ENCODE results near the gene CAPN1. TPM values are rescaled to one million over a fixed set of nuclear protein-coding genes. Genes with fewer than 3 reads are reported as not detected.
A peak's percentile ranks its signal among the peaks of the same experiment; 100 is the strongest.

The CAPN1 gene
- total and polyA plus RNA-seq, 2 of the 13 experiments (the other 11 are each of a cell fraction or from before 2014, with no cell fraction given), result 57.3 to 82.6 TPM

DNA sequence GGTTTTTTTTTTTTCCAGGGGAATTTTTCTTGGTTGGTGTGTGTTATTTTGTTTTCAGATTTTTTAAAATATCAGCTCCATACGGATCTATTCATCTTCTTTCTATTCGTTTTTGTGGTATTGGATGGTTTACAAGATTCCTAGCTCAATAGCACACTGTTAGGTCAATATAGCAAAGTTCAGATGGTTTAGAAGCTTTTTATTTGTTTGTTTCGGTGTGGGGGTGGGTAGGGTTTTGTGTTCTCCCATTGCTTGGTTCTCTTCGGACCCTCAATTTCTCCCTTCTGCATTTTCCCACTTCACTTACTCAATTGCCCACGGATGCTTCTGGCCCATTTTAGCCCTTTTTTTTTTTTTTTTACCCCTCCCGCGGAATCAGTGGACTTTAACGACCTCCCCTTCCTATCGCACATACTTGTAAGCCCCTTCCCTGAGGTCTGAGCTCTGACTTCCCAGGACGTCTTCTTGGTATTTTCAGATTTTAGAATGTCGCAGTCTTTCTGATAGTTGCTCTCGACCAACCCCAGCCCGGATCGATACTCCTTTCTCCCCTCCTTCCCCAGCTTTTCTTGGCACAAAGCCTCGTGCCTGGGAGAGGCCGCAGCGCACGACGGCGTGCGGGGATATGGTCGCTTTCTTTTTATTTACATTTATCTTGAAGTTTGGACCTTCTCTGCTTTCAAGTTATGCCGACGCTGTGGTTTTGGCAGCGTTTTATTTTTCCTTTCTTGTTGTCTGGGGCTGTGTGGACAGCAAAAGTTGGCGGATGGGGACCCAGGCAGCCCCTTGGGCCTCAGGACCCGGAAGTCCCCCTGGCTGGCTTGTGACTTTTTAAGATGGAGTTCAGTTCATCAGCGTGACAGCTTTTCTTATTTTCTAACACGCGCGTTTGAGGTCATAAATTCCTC lies 16.1 kb upstream of the CAPN1 start (continued):
- TF ChIP-seq PAX8 (CRISPR knock-in tag; IDR thresholded peaks at IDR 0.05; ENCODE audit: borderline replicate concordance) (no peak), ZNF773 (CRISPR knock-in tag; IDR thresholded peaks at IDR 0.05; ENCODE audit: borderline replicate concordance) (no peak), ZNF775 (CRISPR knock-in tag; IDR thresholded peaks at IDR 0.05; ENCODE audit: borderline replicate concordance) (peak; percentile 95), KMT2B (CRISPR knock-in tag; IDR thresholded peaks at IDR 0.05) (no peak), PHF8 (CRISPR knock-in tag; IDR thresholded peaks at IDR 0.05) (no peak; the same call in 1 of the 2 replicates), ZNF460 (CRISPR knock-in tag; IDR thresholded peaks at IDR 0.05; ENCODE audit: borderline replicate concordance) (no peak), GATAD2A (CRISPR knock-in tag; IDR thresholded peaks at IDR 0.05) (peak; percentile 90), SNAI1 (CRISPR knock-in tag; IDR thresholded peaks at IDR 0.05; ENCODE audit: borderline replicate concordance) (0 out of 2 replicates have a peak, but pooled peaks have one; percentile 47), HNF4A (CRISPR knock-in tag; IDR thresholded peaks at IDR 0.05) (peak; percentile 87), CAMTA2 (CRISPR knock-in tag; IDR thresholded peaks at IDR 0.05; ENCODE audit: borderline replicate concordance) (no peak), ZNF781 (CRISPR knock-in tag; IDR thresholded peaks at IDR 0.05; ENCODE audit: borderline replicate concordance, not compliant biosample characterization) (peak; percentile 91), FOXJ3 (CRISPR knock-in tag; IDR thresholded peaks at IDR 0.05; ENCODE audit: borderline replicate concordance) (peak; percentile 77), MTA3 (CRISPR knock-in tag; IDR thresholded peaks at IDR 0.05) (no peak), TOE1 (CRISPR knock-in tag; IDR thresholded peaks at IDR 0.05) (no peak), PAWR (CRISPR knock-in tag; IDR thresholded peaks at IDR 0.05; ENCODE audit: borderline replicate concordance) (no peak), PHF21A (CRISPR knock-in tag; IDR thresholded peaks at IDR 0.05) (peak; percentile 81), ZSCAN20 (CRISPR knock-in tag; IDR thresholded peaks at IDR 0.05; ENCODE audit: borderline replicate concordance) (no peak), CHD4 (IDR thresholded peaks at IDR 0.05; ENCODE audit: borderline replicate concordance, low read length) (peak; percentile 42), THAP11 (CRISPR knock-in tag; IDR thresholded peaks at IDR 0.05) (peak; percentile 77), POGZ (CRISPR knock-in tag; IDR thresholded peaks at IDR 0.05) (0 out of 2 replicates have a peak, but pooled peaks have one; percentile 8)
- TF ChIP-seq, protein P1, sequence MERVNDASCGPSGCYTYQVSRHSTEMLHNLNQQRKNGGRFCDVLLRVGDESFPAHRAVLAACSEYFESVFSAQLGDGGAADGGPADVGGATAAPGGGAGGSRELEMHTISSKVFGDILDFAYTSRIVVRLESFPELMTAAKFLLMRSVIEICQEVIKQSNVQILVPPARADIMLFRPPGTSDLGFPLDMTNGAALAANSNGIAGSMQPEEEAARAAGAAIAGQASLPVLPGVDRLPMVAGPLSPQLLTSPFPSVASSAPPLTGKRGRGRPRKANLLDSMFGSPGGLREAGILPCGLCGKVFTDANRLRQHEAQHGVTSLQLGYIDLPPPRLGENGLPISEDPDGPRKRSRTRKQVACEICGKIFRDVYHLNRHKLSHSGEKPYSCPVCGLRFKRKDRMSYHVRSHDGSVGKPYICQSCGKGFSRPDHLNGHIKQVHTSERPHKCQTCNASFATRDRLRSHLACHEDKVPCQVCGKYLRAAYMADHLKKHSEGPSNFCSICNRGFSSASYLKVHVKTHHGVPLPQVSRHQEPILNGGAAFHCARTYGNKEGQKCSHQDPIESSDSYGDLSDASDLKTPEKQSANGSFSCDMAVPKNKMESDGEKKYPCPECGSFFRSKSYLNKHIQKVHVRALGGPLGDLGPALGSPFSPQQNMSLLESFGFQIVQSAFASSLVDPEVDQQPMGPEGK (CRISPR knock-in tag; IDR thresholded peaks at IDR 0.05), result peak; percentile 75
- TF ChIP-seq, protein P2, sequence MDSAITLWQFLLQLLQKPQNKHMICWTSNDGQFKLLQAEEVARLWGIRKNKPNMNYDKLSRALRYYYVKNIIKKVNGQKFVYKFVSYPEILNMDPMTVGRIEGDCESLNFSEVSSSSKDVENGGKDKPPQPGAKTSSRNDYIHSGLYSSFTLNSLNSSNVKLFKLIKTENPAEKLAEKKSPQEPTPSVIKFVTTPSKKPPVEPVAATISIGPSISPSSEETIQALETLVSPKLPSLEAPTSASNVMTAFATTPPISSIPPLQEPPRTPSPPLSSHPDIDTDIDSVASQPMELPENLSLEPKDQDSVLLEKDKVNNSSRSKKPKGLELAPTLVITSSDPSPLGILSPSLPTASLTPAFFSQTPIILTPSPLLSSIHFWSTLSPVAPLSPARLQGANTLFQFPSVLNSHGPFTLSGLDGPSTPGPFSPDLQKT (CRISPR knock-in tag; IDR thresholded peaks at IDR 0.05; ENCODE audit: borderline replicate concordance), result no peak
- TF ChIP-seq, protein P3, sequence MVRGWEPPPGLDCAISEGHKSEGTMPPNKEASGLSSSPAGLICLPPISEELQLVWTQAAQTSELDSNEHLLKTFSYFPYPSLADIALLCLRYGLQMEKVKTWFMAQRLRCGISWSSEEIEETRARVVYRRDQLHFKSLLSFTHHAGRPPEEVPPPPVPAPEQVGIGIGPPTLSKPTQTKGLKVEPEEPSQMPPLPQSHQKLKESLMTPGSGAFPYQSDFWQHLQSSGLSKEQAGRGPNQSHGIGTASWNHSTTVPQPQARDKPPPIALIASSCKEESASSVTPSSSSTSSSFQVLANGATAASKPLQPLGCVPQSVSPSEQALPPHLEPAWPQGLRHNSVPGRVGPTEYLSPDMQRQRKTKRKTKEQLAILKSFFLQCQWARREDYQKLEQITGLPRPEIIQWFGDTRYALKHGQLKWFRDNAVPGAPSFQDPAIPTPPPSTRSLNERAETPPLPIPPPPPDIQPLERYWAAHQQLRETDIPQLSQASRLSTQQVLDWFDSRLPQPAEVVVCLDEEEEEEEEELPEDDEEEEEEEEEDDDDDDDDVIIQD (CRISPR knock-in tag; IDR thresholded peaks at IDR 0.05; ENCODE audit: low read depth), result no peak
- TF ChIP-seq, protein P4, sequence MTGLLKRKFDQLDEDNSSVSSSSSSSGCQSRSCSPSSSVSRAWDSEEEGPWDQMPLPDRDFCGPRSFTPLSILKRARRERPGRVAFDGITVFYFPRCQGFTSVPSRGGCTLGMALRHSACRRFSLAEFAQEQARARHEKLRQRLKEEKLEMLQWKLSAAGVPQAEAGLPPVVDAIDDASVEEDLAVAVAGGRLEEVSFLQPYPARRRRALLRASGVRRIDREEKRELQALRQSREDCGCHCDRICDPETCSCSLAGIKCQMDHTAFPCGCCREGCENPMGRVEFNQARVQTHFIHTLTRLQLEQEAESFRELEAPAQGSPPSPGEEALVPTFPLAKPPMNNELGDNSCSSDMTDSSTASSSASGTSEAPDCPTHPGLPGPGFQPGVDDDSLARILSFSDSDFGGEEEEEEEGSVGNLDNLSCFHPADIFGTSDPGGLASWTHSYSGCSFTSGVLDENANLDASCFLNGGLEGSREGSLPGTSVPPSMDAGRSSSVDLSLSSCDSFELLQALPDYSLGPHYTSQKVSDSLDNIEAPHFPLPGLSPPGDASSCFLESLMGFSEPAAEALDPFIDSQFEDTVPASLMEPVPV (CRISPR knock-in tag; IDR thresholded peaks at IDR 0.05), result no peak; the same call in 1 of the 2 replicates
